ENCODE data around the gene SLC38A10. TPM values are rescaled to one million over a fixed set of nuclear protein-coding genes. Genes with fewer than 3 reads are reported as not detected.

SLC38A10 gene
- total and polyA plus RNA-seq, 2 of the 13 experiments (the other 11 are each of a cell fraction or from before 2014, with no cell fraction given) = 23.4 to 55.8 TPM

DNA sequence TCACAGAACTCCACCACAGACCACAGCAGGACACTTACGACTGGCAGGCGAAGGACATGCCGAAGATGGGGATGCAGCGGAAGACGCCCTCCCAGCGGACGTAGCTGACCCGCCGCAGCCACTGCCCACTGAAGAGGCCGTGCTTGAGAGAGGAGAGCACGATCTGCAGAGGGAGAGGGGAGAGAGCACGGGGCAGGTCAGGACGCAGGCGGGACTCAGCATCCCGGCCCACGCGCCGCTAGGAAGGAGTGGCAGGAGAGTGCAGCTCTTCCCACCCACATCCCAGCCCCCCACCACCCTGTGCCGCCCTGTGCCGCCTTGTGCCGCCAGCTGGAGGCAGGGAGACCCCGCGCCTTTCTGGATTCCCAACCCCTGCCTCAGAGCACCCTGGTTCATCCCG is 14.5 kb downstream of the SLC38A10 start:
- no peak for TF ChIP-seq ZNF577 (CRISPR knock-in tag; IDR thresholded peaks at IDR 0.05; ENCODE audit: borderline replicate concordance, low read depth)
- no peak for TF ChIP-seq RARG (CRISPR knock-in tag; IDR thresholded peaks at IDR 0.05; ENCODE audit: low read depth)
- no peak for TF ChIP-seq HOXA7 (CRISPR knock-in tag; IDR thresholded peaks at IDR 0.05)
- TF ChIP-seq GPN1 (CRISPR knock-in tag; IDR thresholded peaks at IDR 0.05; ENCODE audit: borderline replicate concordance) = no peak
- no peak for TF ChIP-seq ZNF790 (CRISPR knock-in tag; IDR thresholded peaks at IDR 0.05; ENCODE audit: borderline replicate concordance)
- no peak for TF ChIP-seq ZNF841 (CRISPR knock-in tag; IDR thresholded peaks at IDR 0.05; ENCODE audit: borderline replicate concordance)
- TF ChIP-seq FOXP4 (CRISPR knock-in tag; IDR thresholded peaks at IDR 0.05) = no peak
- TF ChIP-seq SRSF9 (IDR thresholded peaks at IDR 0.05; ENCODE audit: borderline replicate concordance, insufficient read depth, low read depth, low read length, poor library complexity, severe bottlenecking) = no peak
- TF ChIP-seq ZNF547 (CRISPR knock-in tag; IDR thresholded peaks at IDR 0.05) = no peak
- TF ChIP-seq ZNF761 (CRISPR knock-in tag; conservative IDR thresholded peaks at IDR 0.05) = no peak
- no peak for TF ChIP-seq GZF1 (CRISPR knock-in tag; IDR thresholded peaks at IDR 0.05)
- TF ChIP-seq, protein P1, sequence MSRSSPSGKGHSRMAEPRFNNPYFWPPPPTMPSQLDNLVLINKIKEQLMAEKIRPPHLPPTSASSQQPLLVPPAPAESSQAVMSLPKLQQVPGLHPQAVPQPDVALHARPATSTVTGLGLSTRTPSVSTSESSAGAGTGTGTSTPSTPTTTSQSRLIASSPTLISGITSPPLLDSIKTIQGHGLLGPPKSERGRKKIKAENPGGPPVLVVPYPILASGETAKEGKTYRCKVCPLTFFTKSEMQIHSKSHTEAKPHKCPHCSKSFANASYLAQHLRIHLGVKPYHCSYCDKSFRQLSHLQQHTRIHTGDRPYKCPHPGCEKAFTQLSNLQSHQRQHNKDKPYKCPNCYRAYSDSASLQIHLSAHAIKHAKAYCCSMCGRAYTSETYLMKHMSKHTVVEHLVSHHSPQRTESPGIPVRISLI (CRISPR knock-in tag; IDR thresholded peaks at IDR 0.05; ENCODE audit: borderline replicate concordance) = no peak
- no peak for TF ChIP-seq NCOR1 (IDR thresholded peaks at IDR 0.05; ENCODE audit: borderline replicate concordance, low read length)
- TF ChIP-seq NCOA5 (CRISPR knock-in tag; IDR thresholded peaks at IDR 0.05) = no peak
- in situ Hi-C loops (cut with HindIII; ENCODE audit: extremely low pct_ligation_motif_present, low pct_unique_long_range_greater_than_20kb) = no loop called here
- ChIA-PET POLR2A (no interaction called here), CTCF (ENCODE audit: low intra/inter-chr PET ratio, low total read pairs) (no interaction called here)
- DNase-seq (ENCODE audit: low spot score) (no peak), ATAC-seq (no peak), FAIRE-seq (no peak)
- Histone ChIP-seq H3K36me3 (replicated peaks in 1 of 2; ENCODE audit: control insufficient read depth in 1 of 2, insufficient read depth in 2 of 2, low read length in 2 of 2) (peaks cover 18 to 57% of the 10 kb centered on the region in 2 experiments; a peak in 4 of 5 replicates), H3K79me2 (ENCODE audit: insufficient read depth, low read length) (no peaks in the 10 kb centered on the region), H3K27ac (ENCODE audit: extremely low read length, insufficient read depth, low read length) (no peak overlapping the region), H3K4me2 (ENCODE audit: low read depth, low read length) (no peak overlapping the region), H3K4me3 (replicated peaks in 1 of 3; ENCODE audit: insufficient read depth in 1 of 3, low read depth in 2 of 3, low read length in 3 of 3) (no peak overlapping the region), H3K9me3 (ENCODE audit: low read length) (no peaks in the 10 kb centered on the region), H3K9ac (ENCODE audit: insufficient read depth, low read depth, low read length) (no peak overlapping the region), H3K27me3 (ENCODE audit: control insufficient read depth in 1 of 2, insufficient read depth in 2 of 2, low read length in 2 of 2) (no peaks in the 10 kb centered on the region), H3K4me1 (ENCODE audit: insufficient read depth, low read length) (no peaks in the 10 kb centered on the region), H2AFZ (ENCODE audit: low read length) (no peak overlapping the region), H4K20me1 (ENCODE audit: insufficient read depth, low read length) (no peaks in the 10 kb centered on the region)
- intact Hi-C loops (cut with micrococcal nuclease; ENCODE audit: unreplicated experiment) = no loop called here
- BruUV-seq (replicated peaks) = no TSS peak
- WGBS (ENCODE audit: low lambda C conversion rate) = 95% methylated on average over 13 of the region's 24 CpGs

All from HepG2 (cell line).